DMS 273 treated with DMSO at 0.1 percent for 48 hours (cell line): ENCODE measurements around the gene RADIL.

Source experiments
- DNase-seq: peaks from one replicate; lab custom pipeline; 2025; lab: John Stamatoyannopoulos, UW

RADIL gene

GRCh38 chr7:4792537-4793126 is 90.9 kb downstream of the RADIL start:
- no peak for DNase-seq

DNA sequence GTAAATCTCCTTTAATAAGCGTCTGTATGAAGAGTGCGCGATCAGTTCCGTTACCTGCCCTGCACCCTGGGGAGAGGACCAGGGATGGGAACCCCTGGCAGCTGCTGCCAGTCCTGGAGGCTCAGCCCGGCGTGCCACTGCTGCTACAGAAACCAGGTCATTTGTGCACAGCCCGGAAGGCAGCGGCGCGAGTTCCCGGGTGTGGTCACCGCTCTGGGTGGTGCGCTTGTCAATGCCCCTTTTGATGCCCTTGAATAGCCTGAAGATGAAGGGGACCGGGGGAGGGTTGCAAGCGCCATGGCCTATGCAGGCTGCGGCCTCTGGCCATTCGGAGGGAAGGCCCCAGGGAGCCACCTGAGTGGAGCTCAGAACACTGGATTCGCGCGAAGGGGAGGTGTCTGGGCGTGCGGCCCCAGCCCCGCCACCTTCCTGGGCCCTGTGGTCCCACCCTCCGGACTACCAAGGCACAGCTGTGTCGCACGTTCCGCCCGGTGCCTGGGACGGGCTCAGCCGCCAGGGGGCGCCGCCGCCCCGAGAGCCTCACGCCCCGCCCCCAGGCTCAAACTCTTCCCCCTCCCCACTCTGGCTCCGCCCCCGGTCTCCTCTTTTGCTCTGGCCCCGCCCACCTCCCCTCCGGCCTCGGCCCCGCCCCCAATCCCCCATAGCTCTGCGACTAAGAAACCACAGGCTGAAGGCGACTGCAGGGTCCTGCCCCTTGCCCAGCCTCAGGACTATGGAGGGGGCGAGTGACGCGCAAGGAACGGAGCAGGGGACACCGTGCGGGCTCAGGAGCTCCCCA is 91.6 kb downstream of the RADIL start:
- no peak for DNase-seq

- DNase-seq: no peak
Measured at GRCh38 chr7:4791101-4791737, 92.3 kb downstream of the RADIL start.

DNA sequence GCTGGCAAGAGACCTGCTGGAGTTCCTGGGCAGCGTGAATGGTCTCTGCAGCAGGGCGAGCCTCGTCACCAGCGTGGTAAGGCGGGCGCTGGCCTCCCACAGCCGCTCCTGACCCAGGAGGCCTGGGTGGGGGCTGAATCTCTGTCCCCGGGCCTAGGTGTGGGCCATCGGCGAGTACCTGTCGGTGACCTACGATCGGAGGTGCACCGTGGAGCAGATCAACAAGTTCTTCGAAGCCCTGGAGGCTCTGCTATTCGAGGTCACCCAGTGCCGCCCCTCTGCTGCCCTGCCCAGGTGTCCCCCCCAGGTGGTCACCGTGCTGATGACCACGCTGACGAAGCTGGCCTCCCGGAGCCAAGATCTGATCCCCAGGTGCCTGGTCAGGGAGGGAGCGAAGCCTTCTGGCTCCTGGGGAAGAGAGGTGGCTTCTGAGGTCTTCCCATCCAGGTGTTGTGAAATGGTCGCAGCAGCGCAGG is 93.0 kb downstream of the RADIL start:
- DNase-seq: no peak

- DNase-seq: no peak
Measured at GRCh38 chr7:4790078-4790465, 93.4 kb downstream of the RADIL start.

- no peak for DNase-seq
Measured at GRCh38 chr7:4789194-4790077, 94.1 kb downstream of the RADIL start.

GRCh38 chr7:4788627-4789189 is 94.8 kb downstream of the RADIL start:
- no peak for DNase-seq

DNA sequence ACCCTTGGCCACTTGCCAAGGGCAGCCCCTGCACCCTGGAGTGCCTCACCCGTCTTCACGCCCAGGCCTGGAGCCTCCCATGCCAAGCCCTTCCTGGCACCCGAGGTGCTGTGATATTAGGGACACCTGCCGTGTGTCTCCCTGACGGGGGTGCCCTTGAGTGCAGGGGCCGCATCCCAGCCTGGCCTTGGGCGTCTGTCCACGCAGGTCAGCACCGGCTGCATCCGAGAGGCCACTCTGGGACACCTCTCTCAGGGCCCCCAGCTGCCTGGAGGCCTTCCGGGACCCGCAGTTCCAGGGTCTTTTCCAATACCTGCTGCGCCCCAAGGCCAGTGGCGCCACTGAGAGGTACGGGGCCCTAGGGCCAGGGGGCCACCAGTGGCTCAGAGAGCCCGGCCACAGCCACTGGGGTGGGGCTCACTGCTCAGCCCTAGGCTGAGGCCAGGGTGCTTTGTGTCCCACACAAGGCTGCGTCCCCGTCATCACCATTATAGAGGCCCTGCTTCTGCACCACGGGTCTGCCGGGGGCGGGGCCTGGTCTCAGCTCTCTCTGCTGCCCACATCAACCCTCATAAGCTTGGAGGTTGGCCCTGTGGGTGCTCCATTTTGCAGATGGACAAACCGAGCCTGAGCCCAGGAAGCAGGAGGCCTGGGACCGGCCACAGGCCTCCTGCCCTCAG is 95.4 kb downstream of the RADIL start:
- DNase-seq: no peak

GRCh38 chr7:4787541-4787940 is 96.0 kb downstream of the RADIL start:
- DNase-seq: no peak

GRCh38 chr7:4786015-4786414 is 97.5 kb downstream of the RADIL start:
- DNase-seq: no peak

GRCh38 chr7:4785371-4785770 is 98.1 kb downstream of the RADIL start:
- no peak for DNase-seq

DNA sequence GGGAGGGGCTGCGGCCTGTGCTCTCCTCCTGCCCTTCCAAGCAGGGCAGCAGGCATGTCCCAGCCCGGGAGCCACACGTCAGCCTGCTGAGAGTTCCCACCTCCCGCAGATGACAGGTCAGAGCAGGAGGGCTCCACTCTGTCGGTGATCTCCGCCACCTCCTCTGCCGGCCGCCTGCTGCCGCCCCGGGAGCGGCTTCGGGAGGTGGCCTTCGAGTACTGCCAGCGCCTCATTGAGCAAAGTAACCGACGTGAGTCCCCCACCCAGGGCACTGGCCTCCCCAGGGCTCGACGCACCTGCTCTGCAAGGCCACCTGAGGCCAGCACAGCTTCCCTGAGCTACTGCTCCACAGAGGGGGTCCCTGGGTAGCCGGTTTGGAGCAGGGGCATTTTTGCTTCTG is 98.7 kb downstream of the RADIL start:
- no peak for DNase-seq

DNA sequence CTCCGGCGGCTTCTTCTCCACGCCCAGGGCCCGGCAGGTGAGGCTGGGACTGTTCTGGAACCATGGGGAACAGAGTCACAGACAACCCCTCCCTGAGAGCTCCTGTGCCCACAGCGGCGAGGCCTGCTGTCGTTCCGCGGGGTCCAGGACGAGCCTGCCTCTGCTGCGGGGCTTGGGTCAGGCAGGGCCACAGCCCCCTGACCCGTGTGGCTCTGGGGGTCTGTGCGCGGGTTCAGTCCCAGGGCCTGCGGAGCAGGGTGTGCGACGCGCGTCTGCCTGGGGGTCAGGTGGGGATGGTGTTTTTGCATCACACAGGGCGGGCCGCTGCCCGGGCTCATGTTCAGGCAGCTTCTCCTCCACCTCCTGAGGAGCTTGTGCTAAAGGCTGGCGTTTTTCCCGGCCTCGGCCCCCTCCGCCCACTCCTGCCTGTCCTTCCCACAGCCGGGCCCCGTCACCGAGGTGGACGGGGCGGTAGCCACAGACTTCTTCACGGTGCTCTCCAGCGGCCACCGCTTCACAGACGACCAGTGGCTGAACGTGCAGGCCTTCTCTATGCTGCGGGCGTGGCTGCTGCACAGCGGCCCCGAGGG is 99.7 kb downstream of the RADIL start:
- no peak for DNase-seq

GRCh38 chr7:4783292-4783652 is 100.2 kb downstream of the RADIL start:
- no peak for DNase-seq

GRCh38 chr7:4782333-4783291 is 100.9 kb downstream of the RADIL start:
- no peak for DNase-seq

DNA sequence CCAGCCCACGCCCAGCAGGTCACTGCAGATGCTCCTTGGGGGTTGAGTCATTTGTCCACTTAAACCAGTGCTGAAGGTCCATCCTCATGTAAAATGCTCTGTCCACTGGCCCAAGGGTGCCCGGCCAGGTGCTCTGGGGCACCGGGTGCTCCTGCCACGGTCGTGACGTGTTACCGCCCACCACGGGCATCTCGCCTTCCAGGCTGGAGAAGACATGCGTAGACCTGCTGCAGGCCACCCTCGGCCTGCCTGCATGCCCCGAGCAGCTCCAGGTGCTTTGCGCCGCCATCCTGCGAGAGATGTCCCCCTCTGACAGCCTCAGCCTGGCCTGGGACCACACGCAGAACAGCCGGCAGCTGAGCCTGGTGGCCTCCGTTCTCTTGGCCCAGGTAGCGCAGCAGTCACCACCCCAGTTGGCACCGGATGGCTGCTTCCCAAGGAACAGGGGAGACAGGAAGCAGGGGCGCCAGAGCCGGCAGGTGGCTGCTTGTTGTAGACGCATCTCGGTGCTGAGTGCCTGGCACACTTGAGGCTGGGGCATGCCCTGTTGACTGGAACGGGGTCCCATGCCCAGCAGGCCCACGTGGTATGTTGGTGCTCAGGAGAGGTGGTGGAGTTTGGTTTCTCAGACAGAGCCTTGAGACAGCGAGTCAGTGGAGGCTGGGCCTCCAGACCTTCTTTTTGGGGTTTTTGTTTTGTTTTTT is 102.0 kb downstream of the RADIL start:
- DNase-seq: no peak

- DNase-seq: no peak
Measured at GRCh38 chr7:4779118-4779517, 104.4 kb downstream of the RADIL start.

DNA sequence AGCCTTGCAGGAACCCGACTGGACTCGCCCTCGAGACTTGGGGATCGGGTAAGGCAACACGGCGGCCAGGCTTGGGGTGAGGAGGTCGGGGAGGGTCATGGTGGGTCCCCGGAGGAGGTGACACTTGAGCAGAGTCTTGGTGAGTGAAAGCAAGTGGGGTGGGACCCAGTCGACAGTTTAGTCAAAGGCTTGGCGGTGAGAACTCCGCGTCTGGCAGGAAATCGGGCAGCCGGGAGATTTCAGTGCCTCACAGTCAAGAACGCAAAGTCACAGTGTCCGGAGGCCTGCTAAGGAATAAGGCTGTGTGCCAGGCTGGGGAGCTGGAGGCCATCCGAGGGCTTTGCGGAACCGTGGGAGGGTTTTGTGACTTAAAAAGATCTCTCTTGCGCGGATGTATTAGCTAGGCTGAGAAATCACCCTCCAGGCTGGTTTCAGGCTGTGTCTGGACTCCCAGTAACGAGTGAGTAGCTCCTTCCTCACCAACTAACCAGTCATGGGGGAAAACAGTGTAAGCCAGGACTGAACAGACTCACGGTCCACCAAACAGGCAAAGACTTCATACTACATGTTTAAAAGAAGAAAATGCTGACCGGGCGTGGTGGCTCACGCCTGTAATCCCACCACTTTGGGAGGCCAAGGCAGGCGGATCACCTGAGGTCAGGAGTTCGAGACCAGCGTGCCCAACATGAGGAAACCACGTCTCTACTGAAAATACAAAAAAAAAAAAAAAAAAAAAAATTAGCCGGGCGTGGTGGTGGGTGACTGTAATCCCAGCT is 107.5 kb downstream of the RADIL start:
- no peak for DNase-seq
